A549 treated with AZD9567 at 1 μM for 4 hours (cell line): Measurements from ENCODE around the gene ZNF575. TPM values are rescaled to one million over a fixed set of nuclear protein-coding genes. Genes with fewer than 3 reads are reported as not detected.

Experiments used
- total RNA-seq: library from RNA; stranded (reverse); fragments of 200-300 nt; extraction: Qiagen RNA extraction; gene quantifications from 5 replicates; pipeline ENCODE4 v1.2.3, GENCODE V29; 2022; ENCODE audit not compliant: insufficient read depth

The ZNF575 gene
- total RNA-seq: 1.8 to 2.4 TPM (median 2.1 TPM) in 4 of 5 replicates, not detected in the other

DNA sequence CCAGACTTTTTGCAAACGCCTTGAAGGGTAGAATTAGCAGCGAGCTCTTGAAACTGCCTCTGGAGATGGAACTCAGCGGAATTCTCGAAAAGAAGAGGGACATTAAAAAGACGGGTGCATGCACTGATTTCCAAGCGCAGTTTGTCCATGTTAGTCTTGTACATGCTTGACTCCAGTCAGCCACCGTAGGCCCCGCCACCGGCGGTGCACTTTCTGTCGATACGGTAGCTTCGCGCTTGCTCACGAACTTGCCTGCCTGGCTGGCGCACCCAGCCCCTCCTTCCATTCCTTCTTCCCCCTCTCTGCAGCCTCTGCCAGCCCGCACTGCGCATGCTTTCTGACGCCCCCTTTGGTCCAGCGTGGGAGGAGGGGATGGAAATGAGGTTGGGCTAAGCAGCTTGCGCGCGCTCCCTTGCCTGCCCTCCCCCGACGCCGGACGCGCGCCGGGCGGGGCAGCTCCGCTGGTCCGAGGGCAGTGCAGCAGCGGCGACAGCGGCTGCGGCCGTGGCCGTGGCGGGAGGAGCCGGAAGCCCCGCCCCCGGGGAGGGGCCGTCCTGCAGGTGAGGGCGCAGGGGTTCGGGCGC, at the start of gene ZNF575:
Gene ZNF575, plus strand, starts transcription at position 227 of the 584 bp plus-strand sequence. CDS start 1,235 bp downstream, outside the sequence.

DNA sequence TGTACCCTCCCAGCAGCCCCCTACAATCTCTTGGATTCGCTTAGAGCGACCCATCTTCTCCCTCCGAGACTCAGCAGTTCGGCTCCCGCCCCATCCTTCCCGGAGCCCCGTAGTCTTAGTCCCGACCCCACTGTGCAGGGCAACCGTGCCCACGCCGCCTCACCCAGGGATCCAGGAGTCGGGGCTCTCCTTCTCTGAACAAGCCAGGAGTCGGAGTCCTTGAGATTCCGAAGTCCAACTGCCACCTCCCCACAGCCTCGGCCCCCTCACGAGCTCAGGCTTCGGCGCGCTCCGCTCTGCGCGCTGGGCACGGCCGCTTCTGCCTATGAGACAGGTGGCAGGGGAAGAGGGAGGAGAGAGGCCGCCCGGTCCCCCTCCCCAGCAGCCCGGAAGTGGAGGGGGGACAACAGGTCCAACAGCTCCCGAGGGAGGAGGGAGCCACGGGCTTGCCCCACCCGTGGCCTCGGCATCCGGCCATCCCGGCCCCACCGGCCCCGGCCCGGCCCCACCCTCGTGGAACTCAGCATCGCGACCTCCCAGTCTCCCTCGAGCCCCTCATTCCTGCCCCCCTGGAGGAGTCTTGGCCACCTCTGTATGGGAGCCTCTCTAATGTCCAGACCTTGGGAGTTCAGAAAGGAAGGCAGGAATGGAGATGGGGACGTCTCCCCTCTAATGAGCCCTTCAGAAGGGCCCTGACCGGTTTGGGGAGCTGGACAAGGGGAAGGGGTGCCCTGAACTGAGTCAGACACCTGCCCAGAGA, 28.4 kb upstream of the ZNF575 start, which contains the start of gene PHLDB3:
Gene PHLDB3, minus strand, starts transcription at position 321 of the 760 bp plus-strand sequence. CDS start 628 bp downstream, outside the sequence.

DNA sequence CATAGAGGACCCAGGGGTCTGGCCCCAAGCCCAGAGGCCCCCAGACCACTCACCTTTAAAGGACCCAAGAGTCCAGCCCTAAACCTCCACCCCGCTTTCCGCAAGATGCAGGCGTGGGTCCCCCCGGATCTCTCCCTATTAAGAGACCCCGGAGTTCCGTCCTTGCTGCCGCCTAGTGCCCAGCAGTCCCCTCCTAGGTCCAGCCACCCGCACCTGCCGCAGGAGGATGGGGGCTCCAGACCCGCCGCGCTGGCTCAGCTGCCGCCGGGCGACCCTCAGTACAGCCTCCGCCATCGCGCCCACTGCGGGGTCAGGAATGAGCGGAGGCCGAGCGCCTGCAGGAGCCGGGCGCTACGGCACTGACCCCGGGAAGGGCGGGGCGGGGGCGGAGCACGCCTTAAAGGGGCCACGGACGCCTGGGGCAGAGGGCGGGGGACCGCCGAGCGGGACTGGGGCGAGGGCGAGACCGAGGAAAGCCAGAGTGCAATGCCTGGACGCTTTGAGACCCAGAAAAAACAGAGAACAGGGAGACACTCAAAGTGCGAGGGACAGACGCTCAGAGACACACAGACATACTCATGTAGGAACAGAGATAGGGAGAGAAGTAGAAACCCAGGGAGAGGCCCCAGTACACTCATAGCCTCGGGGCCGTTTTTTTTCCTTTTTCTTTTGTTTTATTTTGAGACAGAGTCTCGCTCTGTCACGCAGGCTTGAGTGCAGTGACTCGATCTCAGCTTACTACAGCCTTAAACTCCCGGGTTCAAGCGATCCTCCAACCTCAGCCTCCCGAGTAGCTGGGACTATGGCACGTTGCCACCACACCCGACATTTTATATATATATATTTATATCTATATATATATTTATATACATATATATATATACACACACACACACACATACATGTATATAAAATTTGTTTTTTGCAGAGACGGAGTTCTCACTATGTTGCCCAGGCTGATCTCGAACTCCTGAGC, 5.8 kb upstream of the ZNF575 start, which contains the start of gene ETHE1:
Gene ETHE1, minus strand, starts transcription at position 318 of the 976 bp plus-strand sequence. Its CDS starts 24 bp downstream, at position 294.

DNA sequence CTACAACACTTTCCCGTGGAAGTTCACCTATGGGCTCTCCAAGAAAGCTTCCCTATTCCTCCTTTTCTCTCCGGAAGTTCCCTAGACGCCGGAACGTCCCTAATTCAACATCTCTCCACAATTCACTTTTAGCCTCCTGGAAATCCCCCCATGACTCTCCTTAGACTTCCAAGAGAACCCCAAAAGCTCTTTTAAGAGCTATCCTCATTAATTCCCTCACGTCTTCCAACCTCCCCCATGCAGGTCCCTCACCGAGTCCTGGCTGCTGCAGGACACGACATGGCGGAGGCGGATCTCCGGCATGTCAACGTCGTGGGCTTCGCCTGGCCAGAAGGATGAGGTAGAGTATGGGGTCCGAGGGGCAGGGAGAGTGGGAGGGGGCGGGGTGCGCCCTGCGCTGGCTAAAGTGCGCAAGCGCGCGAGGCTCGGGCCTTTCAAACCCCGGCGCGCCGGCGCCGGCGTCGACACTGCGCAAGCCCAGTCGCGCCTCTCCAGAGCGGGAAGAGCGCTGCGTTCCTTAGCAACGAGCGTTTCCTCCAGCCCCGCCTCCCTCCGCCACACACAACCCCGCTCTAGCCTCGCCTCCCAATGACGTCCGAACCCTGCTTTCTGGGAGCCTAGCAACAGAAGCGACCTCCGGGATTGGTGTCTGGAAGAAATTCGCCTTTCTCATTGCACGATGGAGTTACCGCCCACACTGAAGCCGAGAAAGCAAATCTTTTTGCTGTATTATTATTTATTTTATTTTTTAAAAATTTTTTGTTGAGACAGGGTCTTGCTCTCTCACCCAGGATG, 42.4 kb downstream of the ZNF575 start, which contains the start of the genes PINLYP and XRCC1:
Gene PINLYP, plus strand, starts transcription at position 646 of the 795 bp plus-strand sequence. CDS start 1,391 bp downstream, outside the sequence.
Gene XRCC1, minus strand, starts transcription at position 372 of the 795 bp plus-strand sequence. Its CDS starts 69 bp downstream, at position 303.

Other genes with a start within 250 kb of the ZNF575 start
- gene CD177, start 179.5 kb upstream of the ZNF575 start, total RNA-seq: 0.07 to 0.09 TPM (median 0.08 TPM) in 4 of 5 replicates, not detected in the other
- gene TEX101, start 118.3 kb upstream of the ZNF575 start, total RNA-seq: not detected in 5 replicates
- gene LYPD3, start 67.6 kb upstream of the ZNF575 start, total RNA-seq: 0.19 to 0.68 TPM (median 0.42 TPM) in 4 of 5 replicates, not detected in the other
- 3.2 to 10.2 TPM (median 9.0 TPM) in 5 replicates for gene PHLDB3, start 28.4 kb upstream of the ZNF575 start, total RNA-seq
- gene ETHE1, start 6.0 kb upstream of the ZNF575 start, total RNA-seq: 31.4 to 53.1 TPM (median 51.8 TPM) in 5 replicates
- gene XRCC1, start 42.3 kb downstream of the ZNF575 start, total RNA-seq: 22.7 to 29.4 TPM (median 27.4 TPM) in 5 replicates
- gene PINLYP, start 42.6 kb downstream of the ZNF575 start, total RNA-seq: 0.22 to 0.52 TPM (median 0.27 TPM) in 4 of 5 replicates, not detected in the other
- 4.6 to 10.5 TPM (median 5.9 TPM) in 5 replicates for gene IRGQ, start 62.9 kb downstream of the ZNF575 start, total RNA-seq
- gene ZNF576, start 63.4 kb downstream of the ZNF575 start, total RNA-seq: 20.0 to 21.3 TPM (median 20.5 TPM) in 5 replicates
- gene SRRM5, start 78.9 kb downstream of the ZNF575 start, total RNA-seq: 0.52 to 0.80 TPM (median 0.67 TPM) in 4 of 5 replicates, not detected in the other
- gene ZNF428, start 86.4 kb downstream of the ZNF575 start, total RNA-seq: 40.1 to 61.6 TPM (median 59.4 TPM) in 5 replicates
- 5.5 to 10.0 TPM (median 9.6 TPM) in 5 replicates for gene CADM4, start 106.7 kb downstream of the ZNF575 start, total RNA-seq
- 62.1 to 69.9 TPM (median 69.1 TPM) in 5 replicates for gene PLAUR, start 137.0 kb downstream of the ZNF575 start, total RNA-seq
- gene IRGC, start 182.9 kb downstream of the ZNF575 start, total RNA-seq: not detected in 5 replicates
- 50.2 to 64.4 TPM (median 56.7 TPM) in 5 replicates for gene SMG9, start 221.8 kb downstream of the ZNF575 start, total RNA-seq
- 29.1 to 47.0 TPM (median 45.0 TPM) in 5 replicates for gene KCNN4, start 247.8 kb downstream of the ZNF575 start, total RNA-seq